Sciatic nerve (tissue), 2 donors: ENCODE results near the gene UGDH. TPM values are rescaled to one million over a fixed set of nuclear protein-coding genes. Genes with fewer than 3 reads are reported as not detected.

Experiments used
- ATAC-seq: fragments of 200-7000 bp; cut with Tn5 transposase; one replicate; pipeline ENCODE4 v1.9.1; 2020; ENCODE audit warnings: mild to moderate bottlenecking, moderate library complexity
- DNase-seq: peaks from one replicate; pipeline ENCODE4 v3.0.0-alpha.2; 2020; ENCODE audit warnings: low spot score
- intact Hi-C: fragments of 100-400 bp; cut with DNase I; formaldehyde crosslinking; loops from one replicate; pipeline ENCODE4 v1.14.2; 2022
- total RNA-seq: library from RNA; stranded (reverse); fragmentation: NEBNext Ultra II Directional; extraction: Animal tissue kit (Norgen Biotek cat#: 25700); gene quantifications from one replicate; pipeline ENCODE4 v1.2.1, GENCODE V29; 2021
- donor health status: DM: no; HTN: no; CAD: no.
- donor health status: DM: no; HTN: no; CAD: no.

UGDH gene
- total RNA-seq, 1 donor from 2014 or later = 53.4 TPM

DNA sequence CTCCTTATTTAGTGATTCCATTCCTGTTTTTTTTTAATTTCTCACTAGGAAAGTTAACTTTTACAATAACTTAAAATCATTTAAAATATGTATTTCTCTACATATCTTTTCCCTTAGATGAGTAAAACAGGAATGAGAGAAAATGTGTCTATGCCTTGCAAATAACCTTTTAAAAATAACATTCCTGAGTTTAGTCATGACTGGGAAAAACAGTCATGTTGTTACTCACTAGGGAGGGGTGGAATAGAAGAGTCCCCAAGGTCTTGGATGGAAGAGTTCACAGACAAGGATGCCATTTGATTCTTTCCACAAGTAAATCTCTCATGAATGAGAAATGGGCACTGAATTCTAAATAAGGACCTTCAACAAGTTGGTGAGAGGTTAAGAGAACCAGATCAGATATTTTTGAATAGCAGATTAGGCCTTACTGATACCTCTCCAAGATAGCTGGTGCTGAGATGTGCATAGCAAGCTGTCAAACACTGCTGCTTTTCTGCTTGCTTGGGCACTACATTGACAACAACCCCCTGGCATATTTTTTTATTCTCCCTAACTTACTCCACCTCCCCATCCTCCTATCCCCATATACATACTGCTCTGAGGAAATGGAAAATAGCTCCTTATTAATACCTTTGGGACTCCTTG is 25.1 kb downstream of the UGDH start:
- DNase-seq = no peak
- intact Hi-C loops = no loop called here
- ATAC-seq = peak; percentile 45

GRCh38 chr4:39498727-39499020 is 28.6 kb downstream of the UGDH start:
- no peak for DNase-seq
- intact Hi-C loops = no loop called here
- no peak for ATAC-seq

- no peak for DNase-seq
- intact Hi-C loops = no loop called here
- ATAC-seq = no peak
Measured at GRCh38 chr4:39497909-39498726, 29.1 kb downstream of the UGDH start.

DNA sequence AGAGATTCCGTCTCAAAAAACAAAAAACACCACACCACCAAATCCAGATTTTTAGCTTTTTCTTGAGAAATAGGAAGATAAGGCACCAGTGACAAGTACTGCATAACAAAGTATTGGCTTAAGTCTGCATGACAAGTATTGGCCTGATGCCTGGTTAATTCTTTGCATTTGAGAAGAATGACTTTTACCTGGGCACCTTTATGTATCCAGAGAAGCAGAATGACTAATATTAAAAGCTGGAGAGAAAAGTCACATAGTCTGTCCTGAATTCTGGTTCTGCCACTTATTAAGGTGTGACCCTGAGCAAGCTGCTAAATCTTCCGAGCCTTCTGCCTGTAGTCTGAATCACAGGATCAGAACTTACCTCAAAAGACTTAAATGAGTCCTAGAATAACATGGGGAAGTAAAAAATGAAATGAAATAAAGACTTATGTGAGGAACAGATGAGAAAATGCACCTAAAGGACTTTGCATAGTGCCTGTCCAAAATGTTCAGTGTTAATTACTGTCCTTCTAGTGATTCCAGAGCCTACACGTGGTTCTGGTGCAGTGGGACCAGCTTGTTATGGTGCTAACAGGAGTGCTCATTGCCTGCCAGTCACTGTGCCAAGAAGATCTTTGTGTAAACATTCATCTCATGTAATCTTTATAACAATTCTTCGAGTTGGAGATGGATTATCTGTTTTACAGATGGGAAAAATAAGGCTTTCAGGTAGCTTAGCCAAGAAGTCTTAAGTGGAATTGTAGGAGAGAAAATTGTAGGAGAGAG is 31.6 kb downstream of the UGDH start:
- DNase-seq (no peak), ATAC-seq (no peak)
- intact Hi-C loops = no loop called here

GRCh38 chr4:39494354-39494753 is 32.9 kb downstream of the UGDH start:
- no peak for ATAC-seq
- DNase-seq = no peak
- intact Hi-C loops = no loop called here

- no peak for ATAC-seq
- intact Hi-C loops = no loop called here
- DNase-seq = no peak
Measured at GRCh38 chr4:39490322-39490721, 36.9 kb downstream of the UGDH start.

- ATAC-seq (no peak), DNase-seq (no peak)
- intact Hi-C loops = no loop called here
Measured at GRCh38 chr4:39486221-39486804, 40.9 kb downstream of the UGDH start.

DNA sequence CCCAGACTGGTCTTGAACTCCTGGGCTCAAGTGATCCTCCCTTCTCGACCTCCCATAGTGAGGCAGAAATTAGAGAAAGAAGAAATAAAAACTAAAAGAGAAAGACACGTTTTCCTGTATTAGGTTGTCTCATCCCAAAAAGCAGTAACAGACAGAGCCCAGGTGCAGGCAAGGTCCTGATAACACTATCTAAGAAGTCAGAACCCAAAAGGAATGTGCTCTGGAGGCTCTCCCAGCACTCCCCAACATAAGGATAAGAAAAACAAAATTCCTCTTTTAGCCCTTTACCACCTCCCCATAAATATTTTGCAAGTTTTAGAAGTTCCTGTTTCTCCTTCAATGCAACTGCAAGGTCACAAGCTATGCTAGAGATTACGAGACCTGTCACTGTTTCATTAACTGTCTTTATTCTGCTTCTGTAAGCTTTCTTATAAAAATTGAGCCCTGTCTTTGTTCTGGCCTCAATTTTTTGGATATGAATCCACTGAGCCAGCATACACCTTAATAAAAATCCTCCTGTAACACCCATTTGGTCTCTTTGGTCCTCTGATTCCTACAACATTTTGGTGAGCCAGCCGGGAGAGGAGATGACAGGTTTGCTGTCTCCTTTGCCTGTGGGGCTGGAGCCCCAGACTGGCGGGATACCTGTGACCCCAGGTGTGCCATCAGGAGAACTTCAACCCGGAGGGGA is 42.5 kb downstream of the UGDH start:
- intact Hi-C loops = no loop called here
- DNase-seq (no peak), ATAC-seq (no peak)

GRCh38 chr4:39480902-39481695 is 46.1 kb downstream of the UGDH start:
- ATAC-seq = no peak
- DNase-seq = no peak
- intact Hi-C loops = no loop called here

- intact Hi-C loops = no loop called here
Measured at GRCh38 chr4:39480251-39480650, 47.0 kb downstream of the UGDH start.

GRCh38 chr4:39476187-39476895 is 50.9 kb downstream of the UGDH start:
- intact Hi-C loops = no loop called here
- no peak for DNase-seq
- ATAC-seq = peak; percentile 42

More at GRCh38 chr4:39480251-39480650, 47.0 kb downstream of the UGDH start:
- DNase-seq (no peak), ATAC-seq (no peak)

DNA sequence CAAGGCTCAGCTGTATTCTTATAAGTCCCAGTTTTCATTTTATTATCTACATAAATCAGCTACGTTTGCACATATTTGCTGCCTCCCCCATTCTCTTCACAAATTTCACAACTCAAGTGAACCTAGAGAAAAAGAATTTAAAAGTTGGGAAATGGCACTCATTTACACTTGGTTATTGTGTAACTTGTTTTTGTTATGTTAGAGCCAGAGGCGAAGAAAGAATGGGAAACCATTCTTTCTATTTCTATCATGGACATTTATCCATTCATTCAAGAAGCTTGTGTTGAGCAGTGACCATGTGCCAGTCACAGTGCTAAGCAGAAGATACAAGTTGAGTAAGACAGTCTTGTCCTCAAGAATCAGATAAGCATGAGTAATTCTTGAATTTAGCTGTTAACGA is 54.8 kb downstream of the UGDH start:
- intact Hi-C loops = no loop called here
- DNase-seq (no peak), ATAC-seq (no peak)

GRCh38 chr4:39470402-39470801 is 56.8 kb downstream of the UGDH start:
- intact Hi-C loops = no loop called here
- ATAC-seq = no peak
- DNase-seq = no peak

DNA sequence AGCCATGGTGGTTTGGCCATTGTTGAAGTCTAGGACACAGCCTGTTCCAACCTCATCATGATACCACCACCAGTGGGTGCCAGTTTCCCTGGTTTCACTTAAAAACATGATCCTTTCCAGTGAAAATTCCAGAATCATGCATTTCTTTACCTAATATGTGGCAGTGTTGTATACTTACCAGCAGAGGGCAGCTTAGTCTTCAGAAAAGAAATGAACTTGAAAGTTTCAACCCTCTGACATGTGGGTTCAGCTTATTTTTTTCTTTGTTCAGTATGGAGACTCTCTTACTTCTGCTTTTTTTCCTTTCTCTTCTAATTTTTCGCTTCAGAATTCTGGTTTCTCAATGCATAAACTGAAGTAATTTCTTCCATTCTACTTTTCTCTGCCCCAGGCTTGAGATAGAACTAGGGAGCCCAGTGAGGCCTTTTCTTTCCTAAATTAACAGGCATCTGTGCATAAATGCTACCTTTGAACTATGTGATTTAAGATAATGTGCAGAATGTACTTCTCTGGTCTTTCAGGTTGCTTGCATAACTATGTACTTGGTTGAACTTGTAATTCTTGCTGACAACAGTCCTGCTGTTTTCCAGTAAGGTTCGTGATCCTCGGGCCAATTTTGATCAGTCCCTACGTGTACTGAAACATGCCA is 57.7 kb downstream of the UGDH start:
- peak; percentile 92 for ATAC-seq
- intact Hi-C loops = no loop called here
- DNase-seq = no peak

DNA sequence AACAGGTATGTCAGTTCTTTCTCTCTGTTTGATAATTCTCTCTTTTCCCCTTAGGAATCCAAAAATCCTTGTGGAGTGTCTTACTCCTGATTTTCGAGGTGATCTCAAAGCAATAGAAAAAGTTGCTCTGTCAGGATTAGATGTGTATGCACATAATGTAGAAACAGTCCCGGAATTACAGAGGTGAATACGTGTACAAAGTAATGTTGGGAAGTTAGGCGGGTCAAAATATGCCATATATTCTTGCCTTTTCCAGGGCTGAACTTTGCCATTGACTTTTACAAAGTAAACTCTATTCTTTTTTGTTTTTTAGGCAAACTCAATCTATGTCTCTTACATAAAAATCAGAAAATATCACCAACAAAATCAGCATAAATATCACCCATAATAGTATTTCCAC is 59.8 kb downstream of the UGDH start:
- no peak for ATAC-seq
- no peak for DNase-seq
- intact Hi-C loops = no loop called here

DNA sequence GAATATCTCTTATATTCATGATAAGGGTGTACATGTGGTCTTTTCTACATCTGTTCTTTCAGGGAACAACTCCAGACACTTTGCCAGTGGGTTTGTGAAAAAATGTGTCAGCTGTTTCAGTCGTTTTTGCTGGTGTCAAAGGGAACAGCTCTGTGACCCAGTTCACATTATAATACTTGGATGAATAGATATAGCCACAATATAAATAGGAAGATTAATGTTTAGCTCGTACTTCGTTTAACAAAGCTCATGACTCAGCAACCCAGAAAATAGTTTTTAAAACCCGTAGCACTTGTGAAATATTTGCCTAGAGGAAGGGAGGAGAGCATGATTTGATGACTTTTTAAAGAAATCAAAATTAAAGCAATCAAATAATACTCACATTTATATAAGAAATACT is 60.5 kb downstream of the UGDH start:
- no peak for ATAC-seq
- no peak for DNase-seq
- intact Hi-C loops = no loop called here

DNA sequence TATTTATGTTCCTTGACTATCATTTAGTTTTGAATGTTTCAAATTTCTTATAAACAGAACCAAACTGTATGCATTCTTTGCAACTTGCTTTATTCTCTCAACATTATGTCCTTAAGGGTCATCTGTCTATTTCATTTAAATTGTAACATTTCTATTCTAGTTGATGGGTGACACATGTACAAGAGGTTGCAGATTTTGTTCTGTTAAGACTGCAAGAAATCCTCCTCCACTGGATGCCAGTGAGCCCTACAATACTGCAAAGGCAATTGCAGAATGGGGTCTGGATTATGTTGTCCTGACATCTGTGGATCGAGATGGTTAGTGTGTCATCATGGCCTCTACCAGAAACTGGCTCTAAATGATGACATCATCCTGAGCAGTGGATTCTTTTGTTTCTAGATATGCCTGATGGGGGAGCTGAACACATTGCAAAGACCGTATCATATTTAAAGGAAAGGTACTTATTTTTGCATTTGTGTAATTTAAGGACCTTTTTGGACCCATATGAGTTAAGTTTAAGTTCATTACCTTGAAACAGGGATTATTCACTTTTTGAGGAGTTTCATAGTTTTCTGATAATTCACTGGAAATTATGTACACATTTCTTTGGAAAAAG is 62.2 kb downstream of the UGDH start:
- intact Hi-C loops = no loop called here
- no peak for DNase-seq
- ATAC-seq = no peak
